ENCODE measurements around the gene RPS4Y1.

Gene RPS4Y1

GRCh38 chrY:2854145-2854774, 12.9 kb downstream of the RPS4Y1 start:
- POLR2A ChIA-PET: no interaction called here
- no peak for TF ChIP-seq SP1 (IDR thresholded peaks at IDR 0.05)
- no peak for TF ChIP-seq PKNOX1 (IDR thresholded peaks at IDR 0.05)
- no peak for TF ChIP-seq L3MBTL2 (conservative IDR thresholded peaks at IDR 0.05)
- no peak for TF ChIP-seq CTBP1 (IDR thresholded peaks at IDR 0.05; ENCODE audit: borderline replicate concordance)
- no peak for TF ChIP-seq FOXM1 (IDR thresholded peaks at IDR 0.05; ENCODE audit: borderline replicate concordance)
- TF ChIP-seq NFRKB (IDR thresholded peaks at IDR 0.05): no peak
- no peak for TF ChIP-seq SUZ12 (IDR thresholded peaks at IDR 0.05)
- no peak for TF ChIP-seq LEF1 (IDR thresholded peaks at IDR 0.05; ENCODE audit: borderline replicate concordance)
- DNase-seq (ENCODE audit: extremely low spot score): no peak
- CTCF ChIA-PET: no interaction called here

- TF ChIP-seq ARNT (IDR thresholded peaks at IDR 0.05): no peak
- no peak for TF ChIP-seq FOXA1 (IDR thresholded peaks at IDR 0.05)
- TF ChIP-seq CTBP1 (IDR thresholded peaks at IDR 0.05; ENCODE audit: borderline replicate concordance): no peak
- TF ChIP-seq FOXK2 (IDR thresholded peaks at IDR 0.05): no peak
- DNase-seq (ENCODE audit: extremely low spot score): no peak
- CTCF ChIA-PET: no interaction called here
- POLR2A ChIA-PET: no interaction called here
These were observed 15.7 kb downstream of the RPS4Y1 start for GRCh38 chrY:2857068-2857467.

GRCh38 chrY:2857686-2858085, 16.3 kb downstream of the RPS4Y1 start:
- TF ChIP-seq SP1 (IDR thresholded peaks at IDR 0.05): no peak
- no peak for TF ChIP-seq PKNOX1 (IDR thresholded peaks at IDR 0.05)
- no peak for TF ChIP-seq SUZ12 (IDR thresholded peaks at IDR 0.05)
- no peak for TF ChIP-seq FOXK2 (IDR thresholded peaks at IDR 0.05)
- no peak for TF ChIP-seq FOXA1 (IDR thresholded peaks at IDR 0.05)
- TF ChIP-seq ELF4 (IDR thresholded peaks at IDR 0.05): no peak
- no peak for TF ChIP-seq ZNF384 (IDR thresholded peaks at IDR 0.05)
- no peak for TF ChIP-seq ARNT (IDR thresholded peaks at IDR 0.05)
- TF ChIP-seq HDGF (IDR thresholded peaks at IDR 0.05; ENCODE audit: borderline replicate concordance): no peak
- TF ChIP-seq NFRKB (IDR thresholded peaks at IDR 0.05): no peak
- TF ChIP-seq TARDBP (IDR thresholded peaks at IDR 0.05): no peak
- TF ChIP-seq FOXM1 (IDR thresholded peaks at IDR 0.05; ENCODE audit: borderline replicate concordance): no peak
- TF ChIP-seq LEF1 (IDR thresholded peaks at IDR 0.05; ENCODE audit: borderline replicate concordance): no peak
- no peak for TF ChIP-seq CTBP1 (IDR thresholded peaks at IDR 0.05; ENCODE audit: borderline replicate concordance)
- TF ChIP-seq L3MBTL2 (conservative IDR thresholded peaks at IDR 0.05): no peak
- TF ChIP-seq BHLHE40 (IDR thresholded peaks at IDR 0.05; ENCODE audit: borderline replicate concordance): no peak
- ChIA-PET CTCF (no interaction called here), POLR2A (no interaction called here)
- no peak for DNase-seq (ENCODE audit: extremely low spot score)

GRCh38 chrY:2859782-2860181, 18.4 kb downstream of the RPS4Y1 start:
- ChIA-PET CTCF (no interaction called here), POLR2A (no interaction called here)
- DNase-seq (ENCODE audit: extremely low spot score): no peak
- TF ChIP-seq PKNOX1 (IDR thresholded peaks at IDR 0.05): no peak
- TF ChIP-seq L3MBTL2 (conservative IDR thresholded peaks at IDR 0.05): no peak

- ChIA-PET CTCF (no interaction called here), POLR2A (no interaction called here)
- DNase-seq (ENCODE audit: extremely low spot score): no peak
- TF ChIP-seq FOXK2 (IDR thresholded peaks at IDR 0.05) (no peak), CTBP1 (IDR thresholded peaks at IDR 0.05; ENCODE audit: borderline replicate concordance) (no peak), L3MBTL2 (conservative IDR thresholded peaks at IDR 0.05) (no peak), ARNT (IDR thresholded peaks at IDR 0.05) (no peak), TARDBP (IDR thresholded peaks at IDR 0.05) (no peak), PKNOX1 (IDR thresholded peaks at IDR 0.05) (no peak), LEF1 (IDR thresholded peaks at IDR 0.05; ENCODE audit: borderline replicate concordance) (no peak), SP1 (IDR thresholded peaks at IDR 0.05) (no peak), FOXM1 (IDR thresholded peaks at IDR 0.05; ENCODE audit: borderline replicate concordance) (no peak), FOXA1 (IDR thresholded peaks at IDR 0.05) (no peak), ELF4 (IDR thresholded peaks at IDR 0.05) (no peak), SUZ12 (IDR thresholded peaks at IDR 0.05) (no peak), NFRKB (IDR thresholded peaks at IDR 0.05) (no peak), ZNF384 (IDR thresholded peaks at IDR 0.05) (no peak), HDGF (IDR thresholded peaks at IDR 0.05; ENCODE audit: borderline replicate concordance) (no peak), BHLHE40 (IDR thresholded peaks at IDR 0.05; ENCODE audit: borderline replicate concordance) (no peak)
These were observed 19.1 kb downstream of the RPS4Y1 start for GRCh38 chrY:2860511-2860910.

GRCh38 chrY:2866581-2866980, 25.2 kb downstream of the RPS4Y1 start:
- ChIA-PET CTCF (no interaction called here), POLR2A (no interaction called here)
- TF ChIP-seq FOXK2 (IDR thresholded peaks at IDR 0.05): no peak
- no peak for TF ChIP-seq TARDBP (IDR thresholded peaks at IDR 0.05)
- TF ChIP-seq PKNOX1 (IDR thresholded peaks at IDR 0.05): no peak
- no peak for TF ChIP-seq ZNF384 (IDR thresholded peaks at IDR 0.05)
- no peak for TF ChIP-seq LEF1 (IDR thresholded peaks at IDR 0.05; ENCODE audit: borderline replicate concordance)
- TF ChIP-seq FOXM1 (IDR thresholded peaks at IDR 0.05; ENCODE audit: borderline replicate concordance): no peak
- no peak for TF ChIP-seq SP1 (IDR thresholded peaks at IDR 0.05)
- TF ChIP-seq CTBP1 (IDR thresholded peaks at IDR 0.05; ENCODE audit: borderline replicate concordance): no peak
- no peak for TF ChIP-seq SUZ12 (IDR thresholded peaks at IDR 0.05)
- no peak for DNase-seq (ENCODE audit: extremely low spot score)
